ENCODE measurements around the gene RTRAF. TPM values are rescaled to one million over a fixed set of nuclear protein-coding genes. Genes with fewer than 3 reads are reported as not detected.

Gene RTRAF
- total and polyA plus RNA-seq, 2 donors (not counting 1 experiment from before 2014, with no cell fraction given) = 34.7 to 91.1 TPM

DNA sequence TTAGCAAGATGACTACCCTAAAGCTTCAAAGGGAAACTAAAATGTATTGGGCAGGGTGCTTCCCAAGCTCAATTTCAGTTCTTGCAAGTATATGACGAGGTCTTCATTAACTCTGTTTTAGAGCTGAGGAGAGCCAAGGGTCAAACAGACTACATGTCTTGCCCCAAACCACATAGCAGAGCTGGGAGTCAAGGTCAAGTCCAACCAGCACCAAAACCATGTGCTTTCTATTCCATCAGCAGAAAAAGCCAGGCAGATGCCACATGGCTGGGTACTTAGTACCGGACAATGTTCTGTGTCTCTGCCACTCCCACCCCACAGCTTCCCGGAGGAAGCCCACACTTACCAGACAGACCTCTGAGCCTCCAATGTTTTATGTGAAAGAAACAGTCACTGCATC, 61.9 kb downstream of the RTRAF start:
- ChIA-PET POLR2A (no interaction called here), CTCF (no interaction called here)
- H3K9me3 ChIP-seq (ENCODE audit: control extremely low read depth in 1 of 3, control insufficient read depth in 2 of 3, insufficient read depth in 1 of 3, low read length in 2 of 3) = no peaks in the 10 kb centered on the region
- ATAC-seq (ENCODE audit: low read depth) (no peak), DNase-seq (no peak)
- H3K4me2 ChIP-seq (replicated peaks; ENCODE audit: low read depth, low read length, poor library complexity, severe bottlenecking) = no peak overlapping the region
- H3K27ac ChIP-seq (ENCODE audit: low read length in 2 of 2) = no peak overlapping the region
- no peaks in the 10 kb centered on the region for H3K9me3 Mint-ChIP-seq (ENCODE audit: insufficient read depth)
- peaks cover 12% of the 10 kb centered on the region for H3K4me1 Mint-ChIP-seq
- H3K27me3 ChIP-seq (replicated peaks in 1 of 4; ENCODE audit: control extremely low read depth in 1 of 4, control insufficient read depth in 3 of 4, insufficient read depth in 4 of 4, low read length in 3 of 4) = peaks cover 0 to 6% (median 0%) of the 10 kb centered on the region in 4 experiments
- no peaks in the 10 kb centered on the region for H3K79me2 ChIP-seq (ENCODE audit: control insufficient read depth, insufficient read depth, low read length)
- H3K9ac ChIP-seq (ENCODE audit: low read length) = no peak overlapping the region
- no peak overlapping the region for H3K4me3 ChIP-seq (ENCODE audit: control extremely low read depth in 1 of 5, extremely low read depth in 1 of 5, insufficient read depth in 1 of 5, low read depth in 2 of 5, low read length in 4 of 5)
- no peak overlapping the region for H2AFZ ChIP-seq (ENCODE audit: insufficient read depth, low read depth, low read length, poor library complexity, severe bottlenecking)
- no peaks in the 10 kb centered on the region for H4K20me1 ChIP-seq (ENCODE audit: control insufficient read depth, insufficient read depth, low read length, poor library complexity, severe bottlenecking)
- H3K36me3 ChIP-seq (replicated peaks in 1 of 2; ENCODE audit: control extremely low read depth in 1 of 2, control insufficient read depth in 1 of 2, extremely low read depth in 1 of 2, insufficient read depth in 2 of 2, low read length in 1 of 2) = no peaks in the 10 kb centered on the region
- WGBS (ENCODE audit: insufficient coverage) = 96% methylated on average over 3 of the region's 3 CpGs
- TF ChIP-seq, protein P1, sequence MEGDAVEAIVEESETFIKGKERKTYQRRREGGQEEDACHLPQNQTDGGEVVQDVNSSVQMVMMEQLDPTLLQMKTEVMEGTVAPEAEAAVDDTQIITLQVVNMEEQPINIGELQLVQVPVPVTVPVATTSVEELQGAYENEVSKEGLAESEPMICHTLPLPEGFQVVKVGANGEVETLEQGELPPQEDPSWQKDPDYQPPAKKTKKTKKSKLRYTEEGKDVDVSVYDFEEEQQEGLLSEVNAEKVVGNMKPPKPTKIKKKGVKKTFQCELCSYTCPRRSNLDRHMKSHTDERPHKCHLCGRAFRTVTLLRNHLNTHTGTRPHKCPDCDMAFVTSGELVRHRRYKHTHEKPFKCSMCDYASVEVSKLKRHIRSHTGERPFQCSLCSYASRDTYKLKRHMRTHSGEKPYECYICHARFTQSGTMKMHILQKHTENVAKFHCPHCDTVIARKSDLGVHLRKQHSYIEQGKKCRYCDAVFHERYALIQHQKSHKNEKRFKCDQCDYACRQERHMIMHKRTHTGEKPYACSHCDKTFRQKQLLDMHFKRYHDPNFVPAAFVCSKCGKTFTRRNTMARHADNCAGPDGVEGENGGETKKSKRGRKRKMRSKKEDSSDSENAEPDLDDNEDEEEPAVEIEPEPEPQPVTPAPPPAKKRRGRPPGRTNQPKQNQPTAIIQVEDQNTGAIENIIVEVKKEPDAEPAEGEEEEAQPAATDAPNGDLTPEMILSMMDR (IDR thresholded peaks at IDR 0.05) = no peak
- no peaks in the 10 kb centered on the region for H3K4me1 ChIP-seq (ENCODE audit: control insufficient read depth in 2 of 2, insufficient read depth in 2 of 2, low read length in 2 of 2)
- H3K4me3 Mint-ChIP-seq = no peak overlapping the region
- H3K27ac Mint-ChIP-seq = no peak overlapping the region
- H3K27me3 Mint-ChIP-seq = peaks cover 23% of the 10 kb centered on the region
- intact Hi-C loops (cut with micrococcal nuclease) = no loop called here

DNA sequence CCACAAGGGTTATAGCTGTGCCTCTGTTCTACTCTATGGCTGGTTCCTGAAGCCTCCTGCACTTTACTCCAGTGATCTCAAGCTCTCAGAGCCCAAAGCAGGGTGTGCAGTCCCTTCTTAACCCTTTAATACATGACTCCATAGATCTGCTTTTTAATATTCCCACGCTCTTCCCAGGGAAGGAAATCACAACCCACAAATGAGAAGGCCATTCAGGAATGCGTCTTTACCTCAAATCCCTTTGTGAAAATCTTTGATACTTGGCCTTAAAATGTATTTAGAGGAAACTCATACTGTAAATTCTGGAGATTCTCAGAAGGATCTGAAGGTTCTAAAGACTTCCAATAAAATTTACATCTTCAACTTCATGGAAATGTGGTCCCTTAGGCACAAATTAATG, 62.5 kb downstream of the RTRAF start:
- no CpG with 5 or more reads among the region's 2 CpGs for WGBS (ENCODE audit: insufficient coverage)
- CTCF ChIA-PET = no interaction called here

More for the DNA sequence above, 62.5 kb downstream of the RTRAF start:
- H3K4me2 ChIP-seq (replicated peaks; ENCODE audit: low read depth, low read length, poor library complexity, severe bottlenecking) = no peak overlapping the region
- Mint-ChIP-seq H3K27ac (no peak overlapping the region), H3K27me3 (peaks cover 21% of the 10 kb centered on the region), H3K9me3 (ENCODE audit: insufficient read depth) (no peaks in the 10 kb centered on the region), H3K4me3 (no peak overlapping the region), H3K4me1 (peaks cover 7% of the 10 kb centered on the region)
- DNase-seq = no peak
- intact Hi-C loops (cut with micrococcal nuclease) = no loop called here
- no peak overlapping the region for H3K27ac ChIP-seq (ENCODE audit: low read length in 2 of 2)
- no peak overlapping the region for H3K4me3 ChIP-seq (ENCODE audit: control extremely low read depth in 1 of 5, extremely low read depth in 1 of 5, insufficient read depth in 1 of 5, low read depth in 2 of 5, low read length in 4 of 5)
- no peaks in the 10 kb centered on the region for H3K9me3 ChIP-seq (ENCODE audit: control extremely low read depth in 1 of 3, control insufficient read depth in 2 of 3, insufficient read depth in 1 of 3, low read length in 2 of 3)
- H3K9ac ChIP-seq (ENCODE audit: low read length) = no peak overlapping the region
- no peaks in the 10 kb centered on the region for H3K36me3 ChIP-seq (replicated peaks in 1 of 2; ENCODE audit: control extremely low read depth in 1 of 2, control insufficient read depth in 1 of 2, extremely low read depth in 1 of 2, insufficient read depth in 2 of 2, low read length in 1 of 2)
- H3K4me1 ChIP-seq (ENCODE audit: control insufficient read depth in 2 of 2, insufficient read depth in 2 of 2, low read length in 2 of 2) = no peaks in the 10 kb centered on the region
- no peaks in the 10 kb centered on the region for H4K20me1 ChIP-seq (ENCODE audit: control insufficient read depth, insufficient read depth, low read length, poor library complexity, severe bottlenecking)
- POLR2A ChIA-PET = no interaction called here
- no peak for ATAC-seq (ENCODE audit: low read depth)
- no peak overlapping the region for H2AFZ ChIP-seq (ENCODE audit: insufficient read depth, low read depth, low read length, poor library complexity, severe bottlenecking)
- peaks cover 0 to 6% (median 0%) of the 10 kb centered on the region in 4 experiments for H3K27me3 ChIP-seq (replicated peaks in 1 of 4; ENCODE audit: control extremely low read depth in 1 of 4, control insufficient read depth in 3 of 4, insufficient read depth in 4 of 4, low read length in 3 of 4)
- TF ChIP-seq, protein P1 (IDR thresholded peaks at IDR 0.05) = no peak
- no peaks in the 10 kb centered on the region for H3K79me2 ChIP-seq (ENCODE audit: control insufficient read depth, insufficient read depth, low read length)
